Stimulated activated CD8-positive, alpha-beta memory T cell treated with anti-CD3 and anti-CD28 coated beads, Interleukin-7, amount 100 ng/mL, for 24 hours (primary cell): ENCODE measurements around the gene ZNF385A.
"Not testable (repeated sequence)": the region's sequence is repeated elsewhere in the genome, so short reads cannot be mapped to it uniquely, and the experiment has no call there.

Experiments used
- DNase-seq: peaks from one replicate; pipeline ENCODE4 v3.0.0-alpha.2; 2020; ENCODE audit warnings: low read depth

Gene ZNF385A

DNA sequence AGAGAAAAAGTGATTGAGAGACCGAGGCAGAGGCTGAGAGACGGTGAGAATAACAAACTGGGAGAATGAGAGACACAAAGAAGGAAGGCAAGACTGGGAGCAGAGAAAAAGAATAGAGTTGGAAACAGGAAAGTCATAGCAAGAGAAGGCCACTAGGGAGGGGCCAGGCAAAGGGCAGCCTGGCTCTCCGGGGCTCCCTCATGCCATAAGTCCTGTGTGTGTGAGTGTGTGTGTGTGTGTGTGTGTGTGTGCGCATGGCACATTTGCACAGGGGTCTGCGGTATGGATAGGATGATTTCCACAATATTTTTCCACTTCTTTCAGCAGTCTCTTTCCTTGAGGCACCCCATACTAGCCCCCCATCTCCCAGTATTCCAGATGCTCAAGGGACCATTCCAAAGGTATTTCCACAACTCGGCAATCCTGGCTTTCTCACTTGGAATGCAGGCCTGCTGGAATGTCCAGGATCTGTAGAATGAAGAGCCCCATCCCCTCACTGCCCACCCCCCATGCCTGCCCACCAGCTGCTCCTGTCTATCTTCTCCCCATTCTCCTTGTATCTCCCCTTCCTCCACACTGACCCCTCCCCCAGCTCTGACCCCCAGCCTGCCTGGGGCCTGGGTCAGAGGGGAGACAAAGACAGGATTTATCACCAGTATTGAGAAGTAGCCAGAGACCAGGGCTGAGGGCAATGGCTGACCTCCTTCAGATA is 29.3 kb downstream of the ZNF385A start:
- DNase-seq, result no peak

DNA sequence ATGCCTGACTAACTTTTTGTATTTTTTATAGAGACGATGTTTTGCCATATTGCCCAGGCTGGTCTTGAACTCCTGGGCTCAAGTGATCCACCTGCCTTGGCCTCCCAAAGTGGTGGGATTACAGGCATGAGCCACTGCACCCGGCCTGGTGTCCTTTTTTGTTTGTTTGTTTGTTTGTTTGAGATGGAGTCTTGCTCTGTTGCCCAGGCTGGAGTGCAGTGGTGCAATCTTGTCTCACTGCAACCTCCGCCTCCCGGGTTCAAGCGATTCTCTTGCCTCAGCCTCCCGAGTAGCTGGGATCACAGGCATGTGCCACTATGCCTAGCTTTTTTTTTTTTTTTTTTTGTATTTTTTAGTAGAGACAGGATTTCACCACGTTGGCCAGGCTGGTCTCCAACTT is 30.3 kb downstream of the ZNF385A start:
- not testable (repeated sequence) for DNase-seq

DNA sequence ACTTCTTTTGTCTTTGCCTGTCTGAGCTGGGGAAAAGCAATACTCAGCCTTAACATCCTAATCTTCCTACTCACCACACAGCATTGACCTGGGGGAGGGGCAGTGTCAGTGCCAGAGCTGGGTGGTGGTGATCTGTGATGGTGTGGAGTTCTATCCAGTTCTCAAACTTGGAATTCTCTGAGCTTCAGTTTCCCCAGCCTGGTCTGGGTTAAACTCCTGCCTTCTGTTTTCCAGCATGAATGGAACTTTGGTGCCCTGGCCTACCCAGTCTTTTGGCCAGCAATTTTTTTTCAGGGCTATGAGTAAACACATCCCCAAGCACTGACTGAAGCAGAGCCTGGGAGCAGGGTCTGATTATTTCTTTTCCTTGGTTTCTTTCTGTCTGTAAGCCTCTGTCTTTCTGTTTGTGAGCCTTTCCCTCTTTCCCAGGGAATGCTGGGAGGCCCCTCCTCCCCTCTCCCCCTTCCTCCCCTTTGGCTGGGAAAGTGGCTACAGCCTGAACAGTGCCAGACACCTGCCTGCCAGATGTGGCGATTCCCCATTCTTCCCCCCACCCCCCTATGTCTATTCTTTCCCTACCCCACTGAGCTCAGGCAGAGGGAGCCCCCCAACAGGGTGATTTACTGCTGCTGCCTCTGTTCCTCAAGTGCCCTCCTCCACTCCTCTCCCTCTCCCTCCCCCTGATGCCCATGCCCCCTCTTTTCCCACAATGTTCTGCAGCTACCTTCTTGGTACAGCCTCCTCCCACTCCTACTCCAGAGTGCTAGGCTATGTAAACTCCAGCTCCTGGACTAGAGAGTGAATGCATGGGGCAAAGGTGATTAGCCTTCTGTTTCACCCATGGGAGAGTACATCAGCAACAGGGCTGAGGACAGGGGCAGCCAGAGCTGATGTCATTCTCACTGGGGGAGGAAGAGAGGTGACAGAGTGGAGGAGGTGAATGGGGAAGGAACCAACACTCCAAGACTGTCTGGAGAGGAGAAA is 31.4 kb downstream of the ZNF385A start:
- DNase-seq, result no peak

DNA sequence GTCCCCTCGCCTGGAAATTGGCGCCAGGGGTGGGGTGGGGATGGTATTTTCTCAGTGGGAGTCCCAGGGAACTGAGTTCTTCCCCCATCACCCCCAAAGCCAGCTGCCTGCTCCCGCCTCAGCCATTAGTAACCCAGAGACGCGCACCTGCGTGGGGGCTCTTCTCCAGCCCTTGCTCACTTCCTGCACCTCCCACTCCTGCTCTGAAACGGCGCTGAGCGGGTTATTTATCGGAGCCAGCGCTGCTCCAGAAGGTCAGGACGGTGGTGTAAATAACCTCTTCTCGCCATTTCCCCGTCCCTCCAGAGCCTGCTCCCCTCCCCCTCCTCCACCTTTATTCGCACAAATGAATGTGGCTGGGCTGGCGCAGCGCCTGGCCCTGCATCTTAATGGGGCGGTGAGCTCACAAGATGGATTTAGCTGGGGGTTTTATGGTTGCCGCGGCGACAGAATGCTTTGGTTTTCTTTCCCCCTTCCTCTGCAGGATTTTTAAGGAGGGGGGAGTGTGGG is 32.5 kb downstream of the ZNF385A start:
- no peak for DNase-seq

DNA sequence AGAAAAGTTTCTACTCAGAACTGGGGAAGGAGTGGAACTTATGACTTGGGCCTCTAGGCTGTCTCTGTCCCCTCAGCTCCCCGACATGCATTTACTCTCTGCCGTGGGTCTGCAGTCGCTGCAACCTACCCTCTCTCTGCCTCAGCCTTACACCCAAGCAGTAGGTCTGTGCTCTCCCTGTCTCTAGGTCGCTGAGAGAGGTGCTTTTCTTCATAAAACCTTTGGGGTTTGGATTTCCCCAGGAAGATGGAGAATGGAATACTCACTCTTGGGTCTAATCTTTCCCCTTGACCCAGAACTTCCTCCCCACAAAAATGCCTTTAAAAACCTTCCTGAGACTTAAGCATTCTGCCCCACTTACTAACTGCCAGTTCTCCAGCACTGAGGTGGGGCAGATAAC is 33.2 kb downstream of the ZNF385A start:
- no peak for DNase-seq

DNA sequence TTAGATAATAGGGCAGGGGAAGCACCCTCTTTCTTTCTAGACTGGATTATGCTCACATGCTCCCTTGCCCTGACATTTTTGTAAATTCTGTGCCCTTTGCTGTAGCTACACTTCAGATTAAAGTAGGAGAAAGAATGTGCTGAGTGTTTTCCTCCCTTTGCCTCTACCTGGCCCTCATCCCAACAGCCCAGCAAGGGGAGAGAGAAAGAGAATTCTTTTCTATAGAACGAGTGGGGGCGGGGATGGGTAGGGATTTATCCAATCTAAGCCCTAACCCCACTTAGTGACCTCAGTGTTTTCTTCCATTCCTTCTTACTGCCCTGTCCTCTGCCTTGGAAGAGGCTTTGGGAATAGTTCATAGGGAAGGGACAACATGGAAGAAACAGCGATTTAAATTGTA is 33.8 kb downstream of the ZNF385A start:
- DNase-seq, result no peak

DNA sequence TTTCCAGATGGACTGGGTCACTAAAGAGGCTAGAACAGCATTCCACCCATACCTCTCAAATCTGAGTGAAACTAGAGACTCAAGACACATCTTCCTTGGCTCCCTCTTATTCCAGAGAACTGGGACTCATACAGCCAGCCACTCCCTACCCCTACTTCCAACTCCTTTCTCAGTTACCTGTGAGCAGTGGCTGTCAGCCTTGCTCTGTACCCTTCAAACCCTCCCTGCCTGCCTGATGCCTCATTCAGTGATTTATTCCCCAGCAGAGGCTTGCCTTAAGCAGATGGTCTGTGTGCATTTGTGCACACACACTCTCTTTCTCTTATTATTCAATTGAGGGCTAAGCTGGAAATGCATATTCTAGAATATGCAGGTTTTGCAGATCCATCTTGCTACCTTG is 34.9 kb downstream of the ZNF385A start:
- DNase-seq, result no peak

DNA sequence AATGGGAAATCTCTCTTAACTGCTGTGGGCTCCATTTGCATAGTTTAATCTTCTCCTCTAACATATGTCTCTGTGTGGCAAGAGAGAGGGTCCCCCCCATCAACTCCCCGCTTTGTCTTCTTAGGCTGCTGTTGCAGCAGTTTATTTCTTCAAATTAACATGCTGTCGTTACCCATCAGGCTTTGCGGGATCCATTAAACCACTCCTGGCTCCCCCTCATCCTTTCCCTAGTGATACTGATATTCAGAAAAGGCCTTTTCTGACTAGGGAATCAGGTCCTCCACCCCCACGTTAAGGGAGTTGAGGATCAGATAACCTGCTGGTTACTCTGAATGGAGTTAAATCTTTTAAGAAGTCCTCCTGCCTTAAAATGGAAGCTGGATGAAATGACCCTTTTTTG is 35.5 kb downstream of the ZNF385A start:
- no peak for DNase-seq

DNA sequence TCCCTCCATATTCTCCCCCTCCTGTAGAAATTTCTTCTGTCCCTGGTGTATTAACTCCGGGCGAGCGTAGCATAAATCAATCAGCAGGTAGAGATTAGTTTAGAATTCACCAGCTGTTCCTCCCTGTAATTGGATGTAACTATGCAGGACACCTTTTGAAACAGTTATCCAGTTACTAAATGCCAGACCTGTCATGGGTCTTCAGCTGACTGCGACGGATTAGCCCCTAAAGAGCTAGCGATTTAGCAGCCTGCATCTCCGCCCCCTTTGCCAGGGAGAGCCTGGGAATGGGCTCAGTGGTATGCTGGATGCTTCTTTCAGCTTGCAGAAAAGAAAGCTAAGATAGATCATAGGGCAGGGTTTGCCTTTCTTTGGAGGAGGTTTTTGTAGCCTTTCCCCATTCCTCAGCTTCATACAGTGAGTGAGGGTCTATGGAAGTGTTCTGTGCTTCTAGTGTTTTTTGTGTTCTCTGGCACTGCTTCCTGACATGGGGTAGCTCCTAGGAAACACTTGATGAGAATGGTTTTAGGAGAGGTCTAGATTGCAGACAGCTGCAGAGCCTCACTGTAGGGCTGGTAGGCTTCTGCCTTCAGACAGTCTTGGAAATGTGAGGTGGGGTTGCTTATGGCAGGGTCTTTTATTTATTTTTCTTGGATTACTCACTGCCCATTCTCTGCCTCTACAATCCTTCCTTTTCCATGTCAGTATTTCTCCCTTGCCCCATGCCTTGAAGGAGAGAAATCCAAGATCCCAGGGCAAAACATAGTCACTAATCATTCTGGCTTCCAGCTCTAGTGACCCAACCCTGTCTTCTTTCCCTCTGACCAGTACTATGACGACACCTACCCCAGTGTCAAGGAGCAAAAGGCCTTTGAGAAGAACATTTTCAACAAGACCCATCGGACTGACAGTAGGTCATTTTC is 42.9 kb downstream of the ZNF385A start:
- no peak for DNase-seq

DNA sequence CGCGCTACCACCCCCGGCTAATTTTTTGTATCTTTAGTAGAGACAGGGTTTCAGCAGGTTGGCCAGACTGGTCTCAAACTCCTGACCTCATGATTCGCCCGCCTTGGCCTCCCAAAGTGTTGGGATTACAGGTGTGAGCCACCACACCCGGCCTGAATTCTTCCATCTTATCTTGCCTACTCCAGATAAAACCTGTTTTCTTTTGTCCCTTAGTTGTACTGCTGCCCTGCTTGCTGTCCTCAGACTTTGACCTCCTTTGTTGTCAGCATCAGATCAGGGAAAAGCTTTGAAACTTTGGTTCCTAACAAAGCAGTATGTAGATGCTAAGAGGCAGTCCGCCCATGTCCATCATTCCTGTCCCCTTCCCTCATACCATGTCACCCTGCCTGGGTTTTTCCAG is 43.7 kb downstream of the ZNF385A start:
- DNase-seq, result no peak

DNA sequence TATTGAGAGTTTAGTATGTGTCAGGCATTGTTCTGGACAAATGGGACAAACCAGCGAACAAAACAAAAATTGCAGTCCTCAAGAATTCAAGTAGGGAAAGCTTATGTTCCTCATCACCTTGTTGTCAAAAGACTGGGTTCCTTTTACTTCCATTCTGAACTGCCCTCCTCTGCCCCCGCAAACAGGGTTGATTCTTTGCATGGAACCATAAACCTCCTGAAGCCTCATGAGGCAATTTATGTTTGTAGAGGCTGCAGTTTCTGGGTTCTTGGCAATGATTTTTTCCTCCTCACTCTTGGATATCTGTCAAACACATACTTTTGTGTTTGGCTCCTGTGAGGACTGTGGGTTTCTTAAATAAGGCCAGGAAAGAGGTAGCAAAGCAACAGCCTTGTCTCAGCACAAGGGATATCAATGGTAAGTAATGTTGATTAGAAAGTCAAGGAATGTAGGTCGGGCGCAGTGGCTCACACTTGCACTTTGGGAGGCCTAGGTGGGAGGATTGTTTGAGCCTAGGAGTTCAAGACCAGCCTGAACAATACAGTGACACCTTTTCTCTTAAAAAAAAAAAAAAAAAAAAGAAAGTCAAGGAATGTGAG is 45.7 kb downstream of the ZNF385A start:
- DNase-seq, result no peak

DNA sequence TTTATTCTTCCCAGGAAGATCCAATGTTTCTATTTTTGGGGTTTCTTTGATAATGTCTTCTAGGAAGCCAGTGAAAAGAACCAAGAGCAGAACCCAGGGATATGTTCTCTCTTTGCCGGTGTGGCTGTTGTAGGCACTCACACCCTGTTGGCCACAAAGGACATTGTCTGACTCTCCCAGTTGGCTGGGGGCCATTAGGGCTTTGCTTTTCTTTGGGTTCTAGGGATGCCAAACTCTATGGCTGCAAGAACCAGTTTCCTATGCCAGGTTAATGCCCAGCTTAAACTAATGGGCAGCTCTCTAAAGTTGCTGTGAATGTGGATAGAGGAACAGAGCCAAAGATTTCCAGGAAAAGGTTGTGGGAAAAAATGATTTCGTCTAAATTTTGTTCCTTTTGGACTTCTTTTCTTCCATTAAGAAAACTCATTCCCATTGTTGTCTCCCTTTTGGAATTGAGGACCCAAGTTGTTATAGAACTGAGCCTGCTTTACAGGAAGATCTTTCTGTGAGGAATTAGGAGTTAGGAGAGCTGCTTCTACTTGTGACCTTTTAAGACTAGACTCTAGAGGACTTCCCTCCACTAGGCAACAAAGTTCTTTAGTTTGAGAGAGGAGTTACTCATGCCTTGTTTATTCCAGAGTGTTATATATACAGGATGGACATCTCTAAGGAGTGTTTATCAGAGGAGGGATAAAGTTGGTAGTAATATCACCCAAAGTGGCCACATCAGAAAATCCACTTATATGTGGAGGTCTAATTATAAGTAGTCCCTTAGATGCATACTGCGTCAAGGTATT is 46.5 kb downstream of the ZNF385A start:
- no peak for DNase-seq

DNA sequence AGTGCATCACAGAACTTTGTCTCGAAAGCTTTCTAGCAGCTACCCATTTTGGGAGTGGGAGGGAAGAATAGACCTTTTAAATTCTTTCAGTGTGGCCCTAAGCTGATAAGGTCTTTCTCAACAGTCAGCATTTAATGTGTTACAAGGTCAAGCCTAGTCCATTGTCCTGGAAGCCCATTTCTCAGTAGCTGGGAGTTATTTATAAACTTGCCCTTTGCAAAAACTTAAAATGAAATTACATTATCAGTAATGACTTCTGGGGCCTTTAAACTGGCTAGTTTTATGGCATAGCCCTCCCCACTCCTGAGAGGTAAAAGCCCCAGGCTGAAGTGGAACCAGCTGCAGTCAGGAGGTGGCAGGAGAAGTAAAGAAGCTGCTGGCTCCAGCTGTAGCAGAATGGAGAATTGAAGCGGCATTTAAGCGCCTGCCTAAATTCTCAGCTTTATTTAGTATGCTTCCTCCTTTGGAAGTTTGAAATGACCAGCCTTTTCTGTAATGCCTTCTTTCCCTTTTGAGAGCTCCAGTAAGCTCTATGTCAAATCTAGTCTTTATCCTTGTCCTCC is 47.2 kb downstream of the ZNF385A start:
- DNase-seq, result no peak

DNA sequence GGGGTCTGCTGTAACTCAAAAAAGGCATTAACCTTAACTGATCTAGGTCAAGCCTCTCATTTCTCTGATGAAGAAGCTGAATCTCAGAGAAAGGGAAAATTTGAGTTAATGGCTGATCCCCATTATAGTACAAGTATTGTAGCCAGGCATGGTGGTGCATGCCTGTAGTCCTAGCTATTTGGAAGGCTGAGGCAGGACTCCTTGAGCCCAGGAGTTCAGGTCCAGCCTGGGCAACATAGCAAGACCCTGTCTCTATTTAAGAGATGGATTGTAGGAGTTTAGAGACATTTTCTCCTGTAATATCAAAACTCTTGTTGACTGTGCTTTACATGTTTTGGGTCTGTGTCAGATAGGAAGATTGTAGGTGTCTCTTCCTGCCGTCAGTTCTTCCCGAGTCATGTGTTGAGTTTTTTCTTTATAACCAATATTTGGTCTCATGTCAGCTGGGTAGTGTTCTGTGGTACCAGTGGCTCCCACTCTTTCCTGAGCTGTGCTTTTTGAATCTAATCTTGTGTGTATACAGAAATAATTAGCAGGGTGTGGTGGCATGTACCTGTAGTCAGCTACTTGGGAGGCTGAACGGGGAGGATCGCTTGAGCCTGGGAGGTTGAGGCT is 51.0 kb downstream of the ZNF385A start:
- no peak for DNase-seq

DNA sequence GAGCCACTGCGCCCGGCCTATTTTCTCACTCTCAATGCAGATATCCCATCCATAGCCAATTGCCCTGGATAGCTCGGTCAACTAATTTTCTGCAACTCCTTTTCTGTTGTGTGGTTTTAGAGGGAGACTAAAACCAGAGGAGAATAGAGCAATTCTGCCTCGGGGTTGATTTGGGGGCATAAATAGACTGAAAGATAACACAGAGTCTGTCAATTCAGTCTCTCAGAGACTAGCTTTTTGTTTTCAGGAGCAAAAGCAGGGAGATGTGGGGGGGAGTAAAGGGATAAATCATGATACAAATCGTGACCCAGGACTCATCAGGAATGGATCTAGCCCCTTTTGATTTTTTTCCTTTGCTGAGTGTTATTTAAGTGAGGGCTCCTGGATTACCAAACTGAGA is 53.1 kb downstream of the ZNF385A start:
- DNase-seq, result no peak

DNA sequence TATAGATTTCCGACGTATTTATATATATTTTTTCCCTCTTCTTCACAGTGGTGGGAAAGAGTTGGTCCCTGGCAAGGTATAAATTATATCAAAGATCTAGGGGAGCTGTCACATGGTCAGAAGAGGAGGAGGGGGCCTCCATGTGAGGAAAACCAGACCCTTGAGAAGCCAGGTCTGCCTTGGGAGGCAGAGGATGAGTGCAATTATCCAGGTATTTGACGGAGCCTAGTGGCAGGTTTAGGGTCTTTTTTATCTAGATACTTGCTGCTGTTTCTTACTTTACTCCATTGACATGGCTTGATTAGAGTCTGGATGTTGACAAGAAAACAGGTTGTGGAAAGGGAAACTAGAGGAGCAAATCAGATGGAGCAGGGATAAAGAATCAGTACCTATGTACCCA is 54.1 kb downstream of the ZNF385A start:
- no peak for DNase-seq

DNA sequence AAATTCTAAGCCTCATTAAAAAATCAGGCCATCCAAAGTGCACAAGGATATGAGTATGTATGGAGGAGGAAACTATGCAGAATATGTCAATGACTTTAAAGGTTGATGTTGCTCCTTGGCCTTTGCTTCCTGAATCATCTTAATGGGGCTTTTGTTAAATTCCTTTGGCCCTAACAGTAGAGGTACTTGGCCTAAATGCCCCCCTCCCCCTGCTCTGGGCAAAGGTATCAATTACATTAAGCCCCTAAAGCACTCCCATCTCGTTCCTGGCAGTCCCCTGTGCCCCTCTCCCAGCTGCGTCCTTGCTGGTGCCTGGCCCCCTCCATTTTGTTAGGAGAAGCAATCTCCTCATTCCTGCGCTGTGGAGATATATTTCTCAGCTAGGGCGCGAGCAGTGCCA is 54.8 kb downstream of the ZNF385A start:
- DNase-seq, result no peak

DNA sequence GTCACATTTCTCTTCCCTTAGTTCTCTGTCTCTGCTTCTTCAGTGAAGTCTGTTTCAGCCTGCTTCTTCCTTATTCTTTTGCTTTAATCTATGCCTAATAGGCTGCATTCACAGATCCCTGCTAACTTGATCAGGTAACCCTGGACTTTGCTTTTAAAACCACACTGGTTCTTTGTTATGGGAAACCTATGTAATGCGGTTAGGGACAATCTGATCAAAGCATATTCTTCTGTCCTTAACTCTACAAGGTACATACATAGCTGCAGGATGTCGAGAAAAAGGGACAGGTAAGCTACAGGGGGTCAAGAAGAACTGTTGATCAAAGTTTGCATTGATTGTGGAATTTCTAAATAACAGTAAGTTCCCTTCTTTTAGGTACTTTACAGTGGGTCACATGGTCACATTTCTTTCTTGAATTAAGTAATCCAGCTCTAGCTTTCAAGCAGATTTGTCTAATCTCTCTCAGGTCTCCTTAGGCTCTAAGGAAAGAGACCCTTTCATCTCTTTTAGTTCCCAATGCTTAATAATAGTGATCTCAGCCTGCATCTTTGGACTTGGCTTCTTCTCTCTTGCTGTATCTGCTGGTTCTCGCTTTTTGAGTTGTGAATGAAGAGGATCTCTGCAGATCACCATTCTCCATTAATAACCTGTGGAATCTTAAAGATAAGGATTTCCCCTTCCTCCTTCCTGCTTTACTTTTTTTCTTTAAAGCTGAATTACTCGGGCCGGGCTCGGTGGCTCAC is 55.8 kb downstream of the ZNF385A start:
- DNase-seq, result no peak

DNA sequence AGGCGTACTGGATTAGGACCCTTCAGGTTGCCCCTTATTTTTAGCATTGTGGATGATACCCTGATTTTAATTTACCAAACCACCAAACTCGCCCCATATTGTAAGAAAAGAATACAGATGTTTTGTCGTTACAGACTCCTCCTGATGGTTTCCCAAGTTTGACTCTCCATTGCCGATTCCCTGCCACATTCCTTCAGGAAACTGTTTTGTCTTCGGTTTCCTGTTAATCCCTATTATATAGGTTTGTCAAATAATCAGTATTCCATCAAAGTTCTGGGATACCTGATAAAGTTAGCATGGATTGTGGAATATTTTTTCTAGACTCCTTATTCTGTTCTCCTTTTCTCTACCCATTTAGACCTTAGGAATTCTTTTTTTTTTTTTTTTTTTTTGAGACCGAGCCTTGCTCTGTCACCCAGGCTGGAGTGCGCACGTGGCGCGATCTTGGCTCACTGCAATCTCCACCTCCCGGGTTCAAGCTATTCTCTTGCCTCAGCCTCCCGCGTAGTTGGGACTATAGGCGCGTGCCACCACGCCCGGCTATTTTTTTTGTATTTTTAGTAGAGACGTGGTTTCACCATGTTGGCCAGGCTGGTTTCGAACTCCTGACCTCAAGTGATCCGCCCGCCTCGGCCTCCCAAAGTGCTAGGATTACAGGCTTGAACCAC is 59.0 kb downstream of the ZNF385A start:
- DNase-seq, result not testable (repeated sequence)
